NT2/D1 (cell line): ENCODE results near the gene TMED3.

Source experiments
- YY1 ChIP-seq: IDR thresholded peaks from 2 replicates; pipeline ENCODE4 v1.6.1; 2011; ENCODE audit not compliant: insufficient read length, insufficient read depth
- ZNF274 ChIP-seq: IDR thresholded peaks from 2 replicates; pipeline ENCODE4 v1.6.1; 2011; ENCODE audit warnings: mild to moderate bottlenecking, low read depth, low read length

DNA sequence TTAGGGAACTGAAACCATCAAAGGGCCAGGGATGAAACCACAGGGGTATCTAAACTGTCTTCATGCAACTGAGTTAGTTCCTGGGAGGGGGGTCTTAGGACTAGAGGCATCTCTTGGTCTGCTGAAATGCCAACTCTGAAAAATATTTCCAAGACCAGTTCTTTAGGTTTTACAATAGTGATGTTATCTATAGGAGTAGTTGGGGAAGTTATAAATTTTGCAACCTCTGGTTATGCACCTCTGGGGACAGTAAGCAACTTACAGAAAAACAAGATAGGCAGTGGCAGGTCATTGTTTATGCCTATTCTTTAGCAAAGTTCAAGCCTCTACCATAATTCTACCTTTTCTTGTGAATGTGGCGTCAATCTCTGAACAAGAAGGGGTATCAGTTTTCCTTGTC lies 60.7 kb downstream of the TMED3 start:
- TF ChIP-seq YY1, result no peak
- no peak for TF ChIP-seq ZNF274
